DMS79 treated with DMSO at 0.1 percent for 48 hours (cell line): ENCODE data around the gene KLK7.

Experiments
- DNase-seq: peaks from one replicate; lab custom pipeline; 2025; lab: John Stamatoyannopoulos, UW

Gene KLK7

DNA sequence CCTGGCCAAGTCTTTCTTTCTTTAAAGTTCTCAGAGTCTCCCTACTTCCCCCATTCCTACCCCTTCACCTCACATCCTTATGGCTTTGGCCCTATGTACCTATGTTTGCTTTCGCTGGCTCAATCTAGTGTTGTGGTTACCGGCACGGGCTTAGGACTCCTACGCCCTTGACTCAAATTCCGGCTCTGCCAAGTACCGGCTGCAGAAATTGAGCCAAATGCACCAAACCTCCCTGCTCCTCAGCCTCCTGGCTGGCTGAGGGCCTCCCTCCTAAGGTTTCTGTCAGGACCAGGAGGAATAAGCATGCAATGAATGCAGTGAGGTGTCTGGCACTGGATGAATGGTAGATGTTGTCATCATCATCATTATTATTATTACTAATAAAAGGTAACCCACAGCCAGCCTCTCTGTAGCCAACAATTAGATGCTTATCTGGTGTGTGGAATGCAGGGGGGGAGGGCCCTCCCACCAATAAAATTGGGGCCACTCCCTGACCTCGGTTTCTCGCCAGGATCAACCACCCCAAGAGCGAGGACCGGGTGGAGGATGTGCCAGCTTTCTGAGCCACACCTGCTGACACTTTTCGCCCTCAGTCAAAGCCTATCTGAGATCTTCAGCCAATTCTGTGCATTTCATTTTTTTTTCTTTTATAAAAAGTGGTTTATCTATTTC lies 51.6 kb downstream of the KLK7 start:
- DNase-seq: no peak

DNA sequence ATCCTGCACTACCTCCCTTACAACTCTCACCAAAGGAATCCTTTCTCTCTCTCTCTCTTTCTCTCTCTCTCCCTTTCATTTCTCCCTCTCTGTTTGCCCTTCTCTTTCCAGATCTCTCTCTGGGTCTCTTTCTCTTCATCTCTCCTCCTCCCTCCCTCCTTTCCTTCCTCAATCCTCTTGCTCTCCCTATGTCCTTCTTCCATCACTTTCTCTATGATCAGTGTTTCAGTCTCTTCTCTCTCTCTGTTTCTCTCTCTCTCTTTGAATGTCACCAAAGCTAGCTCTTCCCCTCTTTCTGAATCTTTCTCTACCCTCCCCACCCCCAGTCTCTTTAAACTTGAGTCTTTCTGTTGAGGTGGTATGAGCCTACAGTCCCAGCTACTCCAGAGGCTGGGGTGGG lies 52.7 kb downstream of the KLK7 start:
- DNase-seq: no peak

DNA sequence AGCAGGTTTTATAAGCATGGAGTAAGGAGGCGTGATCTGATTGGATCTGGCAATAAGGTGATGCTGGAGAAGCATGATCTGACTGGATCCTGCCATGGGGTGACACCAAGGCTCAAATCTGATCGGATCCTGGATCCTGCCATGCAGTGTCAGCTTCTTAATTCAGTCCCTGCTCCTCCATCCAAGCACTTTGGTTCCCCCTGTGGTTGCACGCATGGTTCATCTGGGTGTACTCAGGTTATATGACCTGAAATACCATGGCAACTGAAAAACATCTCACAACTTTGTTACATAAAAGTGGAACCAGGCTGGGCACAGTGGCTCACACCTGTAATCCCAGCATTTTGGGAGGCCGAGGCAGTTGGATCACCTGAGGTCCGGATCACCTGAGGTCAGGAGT lies 54.9 kb downstream of the KLK7 start:
- DNase-seq: peak; percentile 40
